Measurements from ENCODE around the gene ALPL. TPM values are rescaled to one million over a fixed set of nuclear protein-coding genes. Genes with fewer than 3 reads are reported as not detected.
"Not testable (repeated sequence)": the region's sequence is repeated elsewhere in the genome, so short reads cannot be mapped to it uniquely, and the experiment has no call there.

ALPL gene
- total RNA-seq, 1 donor from 2014 or later, result not detected

DNA sequence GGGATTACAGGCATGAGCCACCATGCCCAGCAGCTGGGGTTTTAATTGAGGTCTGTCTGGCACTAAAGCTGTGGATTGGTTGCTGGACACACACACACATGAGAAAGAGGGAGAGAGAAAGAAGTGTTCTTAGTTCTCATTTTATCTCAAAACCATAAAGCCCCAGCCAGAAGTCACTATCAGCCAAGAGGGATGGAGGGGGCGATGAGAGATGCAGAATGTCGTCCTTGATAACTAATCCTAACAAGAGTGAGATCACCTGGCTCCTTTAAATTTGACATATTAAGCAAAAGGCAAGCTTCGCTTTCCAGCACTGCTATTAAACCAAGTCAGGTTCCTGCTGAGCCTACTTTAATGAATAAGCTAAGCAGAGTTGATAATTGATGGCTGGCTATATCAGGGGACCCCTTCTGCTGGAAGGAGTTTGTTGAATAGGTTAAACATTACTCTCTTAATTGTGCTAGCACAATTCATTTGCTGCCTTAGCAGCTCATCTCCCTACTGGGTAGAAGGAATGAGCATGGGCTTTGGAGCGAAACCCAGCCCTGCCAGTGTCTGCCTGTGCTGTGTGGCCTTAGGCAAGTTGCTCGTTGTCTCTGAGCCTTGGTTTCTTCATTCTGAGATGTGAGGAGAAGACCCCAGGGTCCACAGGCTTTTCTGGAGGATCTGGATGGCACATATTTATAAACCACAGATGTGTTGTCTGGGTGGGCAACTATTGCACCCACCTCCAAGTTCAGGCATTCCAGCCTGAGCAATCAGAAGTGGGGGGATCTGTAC is 50.8 kb downstream of the ALPL start:
- DNase-seq (ENCODE audit: low read depth in 2 of 2), result no peak

GRCh38 chr1:21560916-21561638 is 51.9 kb downstream of the ALPL start:
- no peak for DNase-seq (ENCODE audit: low read depth in 2 of 2)

DNA sequence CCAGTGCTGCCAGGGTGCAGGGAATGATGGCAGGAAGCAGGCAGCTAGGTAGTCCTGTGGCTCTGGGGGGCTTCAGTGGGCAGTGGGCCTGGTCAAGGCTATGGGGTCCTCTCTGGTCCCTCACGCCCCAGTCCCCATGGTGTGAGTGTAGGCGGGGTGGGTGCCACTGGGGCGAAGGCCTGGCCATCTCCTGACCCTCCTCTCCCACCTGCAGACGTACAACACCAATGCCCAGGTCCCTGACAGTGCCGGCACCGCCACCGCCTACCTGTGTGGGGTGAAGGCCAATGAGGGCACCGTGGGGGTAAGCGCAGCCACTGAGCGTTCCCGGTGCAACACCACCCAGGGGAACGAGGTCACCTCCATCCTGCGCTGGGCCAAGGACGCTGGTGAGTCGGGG is 53.7 kb downstream of the ALPL start:
- no peak for DNase-seq (ENCODE audit: low read depth in 2 of 2)

DNA sequence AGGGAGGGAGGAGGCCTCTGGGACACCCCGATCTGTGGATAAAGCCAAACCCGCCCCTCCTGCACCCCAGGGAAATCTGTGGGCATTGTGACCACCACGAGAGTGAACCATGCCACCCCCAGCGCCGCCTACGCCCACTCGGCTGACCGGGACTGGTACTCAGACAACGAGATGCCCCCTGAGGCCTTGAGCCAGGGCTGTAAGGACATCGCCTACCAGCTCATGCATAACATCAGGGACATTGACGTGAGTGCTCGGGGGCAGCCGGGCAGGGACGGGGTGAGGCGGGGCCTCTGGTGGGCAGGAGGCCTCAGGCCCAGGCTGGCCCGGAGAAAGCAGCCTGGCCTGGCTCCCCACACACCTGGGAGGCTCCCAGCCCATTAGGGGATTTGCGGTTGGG is 54.7 kb downstream of the ALPL start:
- no peak for DNase-seq (ENCODE audit: low read depth in 2 of 2)

DNA sequence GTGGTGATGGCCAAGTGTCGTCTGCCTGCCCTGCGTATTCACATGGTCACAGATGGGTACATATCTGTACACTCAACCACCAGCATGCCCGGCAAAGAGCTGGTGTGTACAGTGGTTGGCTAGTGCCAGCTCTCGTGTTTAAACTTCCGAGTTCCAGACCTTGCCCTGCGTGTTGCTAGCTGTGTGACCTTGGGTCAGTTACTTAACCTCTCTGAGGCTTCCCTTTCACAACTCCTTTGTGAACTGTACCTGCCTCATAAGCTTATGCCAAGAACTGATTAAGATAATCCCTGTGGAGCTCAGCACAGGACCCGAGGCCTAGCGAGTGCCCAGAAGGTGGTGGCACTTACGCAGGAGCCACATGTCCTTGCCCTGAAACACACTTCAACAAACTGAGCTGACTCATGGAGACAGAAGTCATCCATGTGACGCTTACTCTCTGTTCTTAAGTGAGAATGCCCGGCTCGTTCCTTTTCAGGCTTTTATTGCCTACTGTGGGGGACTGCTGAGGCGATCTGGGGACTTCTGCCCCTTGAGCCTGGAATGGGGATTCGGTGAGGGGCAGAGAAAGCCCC is 55.4 kb downstream of the ALPL start:
- no peak for DNase-seq (ENCODE audit: low read depth in 2 of 2)

DNA sequence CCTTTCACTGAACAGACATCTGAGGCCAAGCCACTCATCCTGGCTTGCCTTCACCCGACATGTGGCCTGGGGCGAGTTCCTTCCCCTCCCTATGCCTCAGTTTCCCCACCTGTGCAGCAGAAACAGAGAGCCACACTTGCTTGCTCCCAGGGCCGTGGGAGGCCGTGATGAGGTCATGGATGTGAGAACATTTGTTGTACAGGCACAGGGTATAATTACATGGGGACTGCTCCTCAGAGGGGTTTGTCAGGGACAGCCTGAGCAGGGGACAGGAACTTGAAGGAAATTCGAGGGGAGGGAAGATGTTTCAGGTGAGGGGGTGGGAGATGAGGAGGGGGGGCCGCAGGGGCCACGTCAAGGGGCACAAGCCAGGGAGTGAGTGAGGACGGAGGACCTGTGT is 56.1 kb downstream of the ALPL start:
- no peak for DNase-seq (ENCODE audit: low read depth in 2 of 2)

- not testable (repeated sequence) for DNase-seq (ENCODE audit: low read depth in 2 of 2)
These were observed 57.1 kb downstream of the ALPL start for GRCh38 chr1:21566361-21566760.

GRCh38 chr1:21567241-21568005 is 58.2 kb downstream of the ALPL start:
- no peak for DNase-seq (ENCODE audit: low read depth in 2 of 2)

DNA sequence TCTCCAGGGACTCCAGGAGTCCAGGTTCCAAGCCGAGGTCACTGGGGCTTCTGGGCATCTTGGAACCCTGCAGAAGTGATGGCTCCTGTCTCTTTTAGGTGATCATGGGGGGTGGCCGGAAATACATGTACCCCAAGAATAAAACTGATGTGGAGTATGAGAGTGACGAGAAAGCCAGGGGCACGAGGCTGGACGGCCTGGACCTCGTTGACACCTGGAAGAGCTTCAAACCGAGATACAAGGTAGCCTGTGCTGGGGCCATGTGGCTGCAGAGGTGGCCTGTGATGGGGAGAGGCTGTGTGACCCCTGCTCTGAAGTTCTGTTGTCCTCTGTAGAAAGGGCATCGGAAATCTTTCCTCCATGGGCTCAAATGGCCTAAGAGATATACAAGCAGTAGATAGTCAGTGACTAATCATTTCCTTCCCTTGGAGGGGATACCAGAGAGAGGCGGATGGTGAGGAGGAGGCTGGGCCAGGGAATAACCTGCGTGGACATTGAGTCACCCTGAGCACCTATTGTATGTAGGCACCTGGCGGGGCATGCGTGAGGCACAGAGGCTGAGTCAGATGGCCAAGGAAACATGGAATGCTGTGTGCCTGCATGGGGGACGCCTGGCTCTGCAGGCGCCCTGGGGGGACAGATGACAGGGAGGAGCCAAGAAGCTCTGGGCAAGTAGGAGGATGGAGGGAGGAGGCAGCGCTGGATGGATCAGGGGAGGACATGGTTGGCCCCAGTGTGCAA is 59.0 kb downstream of the ALPL start:
- DNase-seq (ENCODE audit: low read depth in 2 of 2), result peak in 1 of 2 donors; percentile 67

GRCh38 chr1:21568809-21569385 is 59.7 kb downstream of the ALPL start:
- no peak for DNase-seq (ENCODE audit: low read depth in 2 of 2)

- DNase-seq (ENCODE audit: low read depth in 2 of 2), result no peak
These were observed 60.8 kb downstream of the ALPL start for GRCh38 chr1:21569820-21570527.

DNA sequence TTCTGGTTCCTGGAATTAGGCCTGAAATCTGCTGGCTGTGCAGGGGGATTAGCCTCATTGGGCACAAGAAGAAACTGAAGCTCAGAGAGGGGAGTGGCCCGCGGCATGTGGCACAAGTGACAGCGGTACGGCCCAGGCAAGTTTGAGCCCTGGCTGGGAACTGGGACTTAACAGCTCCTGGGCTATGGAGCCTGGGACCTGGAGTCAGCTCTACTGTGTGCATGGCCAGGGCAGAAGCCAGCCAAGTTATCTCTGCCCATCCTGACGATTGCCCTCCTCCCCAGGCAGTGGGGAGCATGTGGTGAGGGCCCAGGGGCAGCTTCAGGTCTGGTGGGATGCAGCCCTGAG is 61.3 kb downstream of the ALPL start:
- no peak for DNase-seq (ENCODE audit: low read depth in 2 of 2)

DNA sequence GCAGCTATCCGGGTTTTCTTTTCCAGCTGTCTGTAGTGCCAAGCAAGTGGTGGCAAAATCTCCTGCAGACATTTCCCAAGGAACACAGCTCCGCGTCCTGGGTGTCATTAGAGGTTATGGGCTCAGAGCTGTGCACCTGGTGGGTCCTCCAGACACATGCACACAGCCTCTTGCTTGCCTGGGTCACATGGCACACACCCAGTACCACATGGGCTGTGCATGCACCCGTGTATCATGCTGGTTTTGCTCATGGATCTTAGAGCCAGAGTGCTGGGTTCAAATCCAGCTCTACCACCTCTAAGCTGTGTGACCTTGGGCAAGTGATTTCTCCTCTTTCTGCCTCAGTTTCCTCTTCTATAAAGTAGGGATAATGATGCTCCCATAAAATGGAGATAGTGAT is 61.7 kb downstream of the ALPL start:
- DNase-seq (ENCODE audit: low read depth in 2 of 2), result no peak

- no peak for DNase-seq (ENCODE audit: low read depth in 2 of 2)
These were observed 63.0 kb downstream of the ALPL start for GRCh38 chr1:21572221-21572620.

DNA sequence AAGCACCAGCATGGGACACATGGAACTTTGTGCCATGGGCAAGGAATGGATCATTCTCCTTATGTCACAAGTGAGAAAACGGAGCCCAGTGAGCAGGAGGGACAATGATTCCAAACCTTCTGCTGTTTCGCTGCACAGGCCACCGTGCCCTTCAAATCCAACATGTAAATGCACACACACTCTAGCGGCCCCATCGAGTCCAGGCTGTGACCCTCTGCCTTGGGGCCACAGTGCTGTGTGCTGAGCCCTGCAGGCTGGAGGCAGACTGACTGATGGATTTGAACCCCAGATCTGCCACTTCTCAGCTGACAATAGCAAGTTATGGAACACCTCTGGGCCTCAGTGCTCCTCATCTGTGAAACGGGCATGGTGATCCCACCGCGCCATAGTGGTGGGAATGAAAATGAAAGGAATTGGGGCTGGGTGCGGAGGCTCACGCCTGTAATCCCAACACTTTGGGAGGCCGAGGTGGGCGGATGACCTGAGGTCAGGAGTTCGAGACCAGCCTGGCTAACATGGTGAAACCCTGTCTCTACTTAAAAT is 63.6 kb downstream of the ALPL start:
- DNase-seq (ENCODE audit: low read depth in 2 of 2), result no peak

GRCh38 chr1:21573475-21573874 is 64.3 kb downstream of the ALPL start:
- DNase-seq (ENCODE audit: low read depth in 2 of 2), result no peak

DNA sequence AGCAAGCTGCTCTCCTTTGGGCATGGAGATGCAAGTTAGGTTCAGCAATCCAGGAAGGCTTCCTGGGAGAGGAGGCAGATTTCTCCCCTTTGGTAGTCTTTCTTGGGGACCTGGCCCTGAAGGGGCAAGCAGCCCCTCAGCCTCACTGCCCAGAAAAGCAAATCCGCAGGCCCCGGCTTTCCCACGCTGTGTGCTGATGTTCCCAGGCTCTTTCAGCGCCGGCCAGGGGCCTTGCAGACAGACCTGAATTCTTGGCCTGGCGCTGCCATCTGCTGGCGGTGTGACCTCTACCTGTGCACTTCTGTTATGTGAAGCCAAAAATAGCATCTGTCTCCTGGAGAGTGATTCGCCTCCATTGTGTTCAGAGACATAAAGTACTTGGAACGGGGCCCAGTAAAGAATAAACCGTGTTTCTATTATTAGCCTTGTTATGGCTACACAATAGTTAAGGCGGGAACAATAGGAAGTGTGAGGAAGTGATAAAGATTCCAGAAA is 64.8 kb downstream of the ALPL start:
- DNase-seq (ENCODE audit: low read depth in 2 of 2), result peak; percentile 95 to 98

GRCh38 chr1:21574466-21575151 is 65.4 kb downstream of the ALPL start:
- peak in 1 of 2 donors; percentile 75 for DNase-seq (ENCODE audit: low read depth in 2 of 2)

DNA sequence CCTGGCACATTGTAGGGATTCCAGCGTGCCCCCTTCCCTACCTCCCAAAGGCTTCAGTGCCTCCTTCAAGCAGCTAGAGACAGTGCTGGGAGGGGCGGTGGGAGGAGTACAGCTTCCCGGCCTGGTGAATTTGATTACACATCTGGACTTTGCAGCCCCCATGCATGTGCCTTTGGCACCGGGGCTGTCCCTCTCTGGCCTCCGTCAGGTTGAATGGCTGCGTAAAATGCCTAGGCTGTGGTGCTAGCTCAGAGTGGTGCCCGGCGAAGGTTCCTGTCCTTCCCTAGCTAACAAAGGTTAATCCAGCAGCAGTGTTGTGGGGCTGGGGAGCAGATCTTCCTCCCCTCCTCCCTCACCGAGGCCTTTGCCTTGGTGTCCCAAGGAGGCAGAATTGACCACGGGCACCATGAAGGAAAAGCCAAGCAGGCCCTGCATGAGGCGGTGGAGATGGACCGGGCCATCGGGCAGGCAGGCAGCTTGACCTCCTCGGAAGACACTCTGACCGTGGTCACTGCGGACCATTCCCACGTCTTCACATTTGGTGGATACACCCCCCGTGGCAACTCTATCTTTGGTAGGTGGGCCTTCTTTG is 66.2 kb downstream of the ALPL start:
- no peak for DNase-seq (ENCODE audit: low read depth in 2 of 2)

Measured in lung microvascular endothelial cell (primary cell).